Osteoblast (primary cell): ENCODE measurements around the gene PITRM1. TPM values are rescaled to one million over a fixed set of nuclear protein-coding genes. Genes with fewer than 3 reads are reported as not detected.

ENCODE experiments used
- DNase-seq: peaks from one replicate; pipeline ENCODE4 v3.0.0; 2011; ENCODE audit warnings: low spot score, mixed read lengths; ENCODE audit not compliant: insufficient read length; ENCODE audit errors: missing footprints
- H2AFZ ChIP-seq: 2 replicates; pipeline ENCODE4 v1.6.0; 2011; ENCODE audit warnings: mild to moderate bottlenecking, low read length
- H3K27ac ChIP-seq: 2 replicates; pipeline ENCODE4 v1.5.1; 2011; ENCODE audit warnings: mild to moderate bottlenecking, low read depth, low read length, moderate library complexity
- H3K27me3 ChIP-seq: 2 replicates; pipeline ENCODE4 v1.6.0; 2012; ENCODE audit warnings: mild to moderate bottlenecking, control low read depth, inconsistent platforms, low read length, moderate library complexity; ENCODE audit not compliant: insufficient read depth
- H3K36me3 ChIP-seq: 2 replicates; pipeline ENCODE4 v1.5.1; 2011; ENCODE audit warnings: mild to moderate bottlenecking, low read length, control low read depth, moderate library complexity; ENCODE audit not compliant: insufficient read depth
- H3K4me1 ChIP-seq: 2 replicates; pipeline ENCODE4 v1.5.1; 2011; ENCODE audit warnings: mild to moderate bottlenecking, low read length, control low read depth, moderate library complexity; ENCODE audit not compliant: insufficient read depth
- H3K4me2 ChIP-seq: 2 replicates; pipeline ENCODE4 v1.6.0; 2011; ENCODE audit warnings: mild to moderate bottlenecking, low read length; ENCODE audit not compliant: insufficient read depth
- H3K4me3 ChIP-seq: fragments of 200-600 bp; sonication (generic); 3 replicates; pipeline ENCODE4 v1.5.1; 2012; ENCODE audit warnings: mild to moderate bottlenecking, low read length, inconsistent platforms; ENCODE audit not compliant: insufficient read depth
- H3K79me2 ChIP-seq: 2 replicates; pipeline ENCODE4 v1.6.0; 2012; ENCODE audit warnings: mild to moderate bottlenecking, low read length, control low read depth, inconsistent platforms; ENCODE audit not compliant: insufficient read depth
- H3K9me3 ChIP-seq: 2 replicates; pipeline ENCODE4 v1.5.1; 2011; ENCODE audit warnings: low read depth, low read length, control low read depth
- H4K20me1 ChIP-seq: 2 replicates; pipeline ENCODE4 v1.6.0; 2012; ENCODE audit warnings: mild to moderate bottlenecking, low read length, control low read depth; ENCODE audit not compliant: insufficient read depth
- CTCF ChIP-seq: IDR thresholded peaks from 2 replicates; pipeline ENCODE4 v1.5.1; 2011; ENCODE audit warnings: mild to moderate bottlenecking, low read depth, low read length, moderate library complexity; ENCODE audit errors: extremely low read depth
- total RNA-seq: library from RNA; depleted of rRNA; stranded (reverse); fragments of >200 nt; gene quantifications from 2 replicates; pipeline ENCODE4 v1.2.3, GENCODE V29; 2012

PITRM1 gene
- total RNA-seq, 1 donor, result 89.8 TPM

GRCh38 chr10:3169673-3170072 lies 2.9 kb downstream of the PITRM1 start:
- no peak for TF ChIP-seq CTCF
- Histone ChIP-seq H2AFZ (no peak overlapping the region), H3K4me3 (no peak overlapping the region), H3K27ac (no peak overlapping the region), H3K36me3 (peaks cover 56% of the 10 kb centered on the region), H3K4me2 (no peak overlapping the region), H3K27me3 (no peaks in the 10 kb centered on the region), H4K20me1 (peaks cover 24% of the 10 kb centered on the region), H3K9me3 (no peaks in the 10 kb centered on the region), H3K79me2 (peaks cover 49% of the 10 kb centered on the region), H3K4me1 (peaks cover 2% of the 10 kb centered on the region)
- DNase-seq, result no peak

GRCh38 chr10:3169271-3169670 lies 3.3 kb downstream of the PITRM1 start:
- no peak overlapping the region for H2AFZ ChIP-seq
- DNase-seq, result no peak
- peaks cover 61% of the 10 kb centered on the region for H3K36me3 ChIP-seq
- TF ChIP-seq CTCF, result no peak
- no peaks in the 10 kb centered on the region for H3K27me3 ChIP-seq
- peaks cover 49% of the 10 kb centered on the region for H3K79me2 ChIP-seq
- H3K9me3 ChIP-seq, result no peaks in the 10 kb centered on the region
- peaks cover 2% of the 10 kb centered on the region for H3K4me1 ChIP-seq
- no peak overlapping the region for H3K4me2 ChIP-seq
- H3K27ac ChIP-seq, result no peak overlapping the region
- H3K4me3 ChIP-seq, result no peak overlapping the region
- H4K20me1 ChIP-seq, result peaks cover 24% of the 10 kb centered on the region

- TF ChIP-seq CTCF, result no peak
- Histone ChIP-seq H4K20me1 (peaks cover 24% of the 10 kb centered on the region), H3K36me3 (peaks cover 76% of the 10 kb centered on the region), H3K9me3 (no peaks in the 10 kb centered on the region), H3K4me2 (no peak overlapping the region), H3K79me2 (peaks cover 53% of the 10 kb centered on the region), H3K27ac (no peak overlapping the region), H3K4me1 (peaks cover 2% of the 10 kb centered on the region), H3K4me3 (no peak overlapping the region), H2AFZ (no peak overlapping the region), H3K27me3 (no peaks in the 10 kb centered on the region)
- DNase-seq, result no peak
These were observed 4.8 kb downstream of the PITRM1 start for GRCh38 chr10:3167611-3168330.

- Histone ChIP-seq H3K79me2 (peaks cover 50% of the 10 kb centered on the region), H2AFZ (no peak overlapping the region), H3K4me3 (no peak overlapping the region), H3K9me3 (no peaks in the 10 kb centered on the region), H3K27ac (no peak overlapping the region), H3K36me3 (peaks cover 86% of the 10 kb centered on the region), H3K4me1 (peaks cover 2% of the 10 kb centered on the region), H4K20me1 (peaks cover 24% of the 10 kb centered on the region), H3K4me2 (no peak overlapping the region), H3K27me3 (no peaks in the 10 kb centered on the region)
- no peak for DNase-seq
- TF ChIP-seq CTCF, result no peak
These were observed 5.9 kb downstream of the PITRM1 start for GRCh38 chr10:3166496-3167290.
